ENCODE data around the gene DIP2A. TPM values are rescaled to one million over a fixed set of nuclear protein-coding genes. Genes with fewer than 3 reads are reported as not detected.

Gene DIP2A
- total RNA-seq, 1 experiment from 2014 or later, result 22.9 TPM

GRCh38 chr21:46545911-46546310, 87.2 kb downstream of the DIP2A start:
- Histone ChIP-seq H3K36me3 (ENCODE audit: control insufficient read depth, insufficient read depth, low read length) (no peaks in the 10 kb centered on the region; the same call in 1 of the 2 replicates), H3K27ac (ENCODE audit: low read length) (no peak overlapping the region), H3K9me3 (ENCODE audit: control insufficient read depth, insufficient read depth, low read depth, low read length) (no peaks in the 10 kb centered on the region), H3K27me3 (ENCODE audit: control insufficient read depth, insufficient read depth, low read length) (no peaks in the 10 kb centered on the region), H3K4me1 (ENCODE audit: control insufficient read depth, insufficient read depth, low read length) (no peaks in the 10 kb centered on the region), H3K4me3 (ENCODE audit: low read depth in 2 of 2, low read length in 2 of 2) (no peak overlapping the region)
- no peak for DNase-seq (ENCODE audit: low read depth, low spot score)
- ChIA-PET CTCF (no interaction called here), POLR2A (no interaction called here)
- in situ Hi-C loops (cut with HindIII; ENCODE audit: low pct_unique_long_range_greater_than_20kb, low sequenced_read_pairs) (no loop called here), intact Hi-C loops (cut with micrococcal nuclease; ENCODE audit: unreplicated experiment) (no loop called here)
- BruUV-seq (replicated peaks), result no TSS peak
- no peak for TF ChIP-seq TCF7L2 (IDR thresholded peaks at IDR 0.05; ENCODE audit: low read depth, low read length)
- TF ChIP-seq CTCF (IDR thresholded peaks at IDR 0.05), result no peak
- TF ChIP-seq POLR2AphosphoS5 (IDR thresholded peaks at IDR 0.05; ENCODE audit: low read depth, low read length), result no peak
- no peak for TF ChIP-seq SIN3A (IDR thresholded peaks at IDR 0.05; ENCODE audit: borderline replicate concordance, insufficient read depth, low read depth, low read length)
- TF ChIP-seq REST (IDR thresholded peaks at IDR 0.05; ENCODE audit: insufficient read depth in 1 of 2, low read depth in 2 of 2, low read length in 1 of 2), result no peak
- no peak for ATAC-seq

GRCh38 chr21:46546799-46547198, 88.1 kb downstream of the DIP2A start:
- H3K27ac ChIP-seq (ENCODE audit: low read length), result no peak overlapping the region
- ChIA-PET POLR2A (interaction anchor here (0.6 kb wide), 1 partner anchor 243 kb away, joined by 9 read pairs; no protein-coding TSS in a partner anchor), CTCF (no interaction called here)

More at GRCh38 chr21:46546799-46547198, 88.1 kb downstream of the DIP2A start:
- no peaks in the 10 kb centered on the region for H3K27me3 ChIP-seq (ENCODE audit: control insufficient read depth, insufficient read depth, low read length)
- H3K9me3 ChIP-seq (ENCODE audit: control insufficient read depth, insufficient read depth, low read depth, low read length), result no peaks in the 10 kb centered on the region
- H3K4me3 ChIP-seq (ENCODE audit: low read depth in 2 of 2, low read length in 2 of 2), result no peak overlapping the region
- no peaks in the 10 kb centered on the region for H3K4me1 ChIP-seq (ENCODE audit: control insufficient read depth, insufficient read depth, low read length)
- in situ Hi-C loops (cut with HindIII; ENCODE audit: low pct_unique_long_range_greater_than_20kb, low sequenced_read_pairs), result no loop called here
- intact Hi-C loops (cut with micrococcal nuclease; ENCODE audit: unreplicated experiment), result no loop called here
- no peak for DNase-seq (ENCODE audit: low read depth, low spot score)
- TF ChIP-seq SIN3A (IDR thresholded peaks at IDR 0.05; ENCODE audit: borderline replicate concordance, insufficient read depth, low read depth, low read length), result no peak
- no peak for TF ChIP-seq CTCF (IDR thresholded peaks at IDR 0.05)
- TF ChIP-seq POLR2AphosphoS5 (IDR thresholded peaks at IDR 0.05; ENCODE audit: low read depth, low read length), result no peak
- TF ChIP-seq REST (IDR thresholded peaks at IDR 0.05; ENCODE audit: insufficient read depth in 1 of 2, low read depth in 2 of 2, low read length in 1 of 2), result no peak
- TF ChIP-seq TCF7L2 (IDR thresholded peaks at IDR 0.05; ENCODE audit: low read depth, low read length), result no peak
- no peaks in the 10 kb centered on the region; the same call in 1 of the 2 replicates for H3K36me3 ChIP-seq (ENCODE audit: control insufficient read depth, insufficient read depth, low read length)
- no TSS peak for BruUV-seq (replicated peaks)
- no peak for ATAC-seq
